GM10266 (cell line): Measurements from ENCODE around the gene ZNF831.

Experiments used
- DNase-seq: peaks from one replicate; pipeline ENCODE4 v3.0.0; 2012; ENCODE audit errors: extremely low spot score
- CTCF ChIP-seq: IDR thresholded peaks from 2 replicates; pipeline ENCODE4 v1.5.1; 2012; ENCODE audit warnings: mild to moderate bottlenecking, low read depth; ENCODE audit not compliant: control insufficient read depth, insufficient read depth; ENCODE audit errors: missing control alignments

Gene ZNF831

GRCh38 chr20:59289994-59290393 lies 126.4 kb downstream of the ZNF831 start:
- no peak for DNase-seq
- no peak for TF ChIP-seq CTCF

GRCh38 chr20:59291740-59292383 lies 128.2 kb downstream of the ZNF831 start:
- TF ChIP-seq CTCF, result no peak
- DNase-seq, result no peak

- no peak for TF ChIP-seq CTCF
- no peak for DNase-seq
Observed at GRCh38 chr20:59295531-59295930, 131.9 kb downstream of the ZNF831 start.

- no peak for TF ChIP-seq CTCF
Observed at GRCh38 chr20:59297686-59298085, 134.1 kb downstream of the ZNF831 start.

GRCh38 chr20:59299945-59300332 lies 136.3 kb downstream of the ZNF831 start:
- DNase-seq, result no peak
- no peak for TF ChIP-seq CTCF

More at GRCh38 chr20:59297686-59298085, 134.1 kb downstream of the ZNF831 start:
- DNase-seq, result no peak

- TF ChIP-seq CTCF, result no peak
- no peak for DNase-seq
Observed at GRCh38 chr20:59300333-59301081, 136.9 kb downstream of the ZNF831 start, which contains the start of gene EDN3. TSS of gene EDN3 (plus strand) at chr20:59300611. CDS start at chr20:59300813, 202 bp downstream.
